Thoracic aorta (tissue), 2 donors: ENCODE measurements around the gene PLOD1. TPM values are rescaled to one million over a fixed set of nuclear protein-coding genes. Genes with fewer than 3 reads are reported as not detected.

ENCODE experiments used
- ATAC-seq: fragments of 150-250 bp; one replicate; pipeline ENCODE4 v1.8.0; 2017; ENCODE audit warnings: low read depth; ENCODE audit not compliant: insufficient number of reproducible peaks, low FRiP score
- DNase-seq: peaks from one replicate; pipeline ENCODE4 v3.0.0-alpha.2; 2020; ENCODE audit warnings: low spot score
- H3K27ac ChIP-seq, 2 donors: fragments of 200-600 bp; sonication (generic); 1 replicate in 1 of 2; 2 replicates in 1 of 2; pipeline ENCODE4 v1.5.1; 2016; ENCODE audit warnings: mild to moderate bottlenecking in 2 of 2, moderate library complexity in 2 of 2
- H3K27me3 ChIP-seq: fragments of 200-600 bp; sonication (generic); replicated peaks from 2 replicates; pipeline ENCODE4 v1.6.0; 2016; ENCODE audit warnings: mild to moderate bottlenecking; ENCODE audit not compliant: insufficient read depth
- H3K36me3 ChIP-seq: fragments of 200-600 bp; sonication (generic); one replicate; pipeline ENCODE4 v1.5.1; 2016
- H3K4me1 ChIP-seq, 2 donors: fragments of 200-600 bp; sonication (generic); 1 replicate in 1 of 2; 2 replicates in 1 of 2; pipeline versions ENCODE4 v1.5.1 to v1.6.0; 2016; ENCODE audit warnings: low read depth in 2 of 2, mild to moderate bottlenecking in 1 of 2; ENCODE audit not compliant: control insufficient read depth in 1 of 2
- H3K4me3 ChIP-seq: fragments of 200-600 bp; sonication (generic); 2 replicates; pipeline ENCODE4 v1.5.1; 2016; ENCODE audit warnings: mild to moderate bottlenecking
- H3K9me3 ChIP-seq: fragments of 200-600 bp; sonication (generic); 2 replicates; pipeline ENCODE4 v1.5.1; 2016
- total RNA-seq, 2 donors: library from RNA; depleted of rRNA; stranded (reverse); fragments of >200 nt; gene quantifications; one replicate each; pipeline versions ENCODE4 v1.1.0 to v1.2.3, GENCODE V29; 2016
- TF ChIP-seq, protein P1 (sequence below): fragments of 200-600 bp; sonication (generic); IDR thresholded peaks from one replicate; pipeline ENCODE4 v1.5.1; 2019; ENCODE audit warnings: antibody characterized with exemption

Gene PLOD1
- total RNA-seq, 2 donors from 2014 or later, result 71.3 to 123 TPM

DNA sequence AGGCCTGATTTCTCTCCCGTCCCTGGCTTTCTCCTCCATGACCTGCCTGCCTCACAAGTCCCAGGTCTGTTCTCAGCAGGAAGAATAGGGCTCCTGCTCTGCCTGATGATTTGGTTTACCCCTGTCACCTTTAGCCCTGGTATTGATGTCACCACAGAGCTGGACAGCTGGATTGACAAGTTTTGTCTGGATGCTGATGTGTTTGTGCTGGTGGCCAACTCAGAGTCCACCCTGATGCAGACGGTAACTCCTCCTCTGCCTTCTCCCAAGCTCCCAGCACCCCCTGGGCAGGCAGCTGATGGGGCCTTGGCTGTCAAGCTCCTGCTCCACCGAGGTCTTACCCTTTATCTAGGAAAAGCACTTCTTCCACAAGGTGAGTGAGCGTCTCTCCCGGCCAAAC is 64.1 kb downstream of the PLOD1 start:
- no peaks in the 10 kb centered on the region for H3K4me1 ChIP-seq
- TF ChIP-seq, protein P1, sequence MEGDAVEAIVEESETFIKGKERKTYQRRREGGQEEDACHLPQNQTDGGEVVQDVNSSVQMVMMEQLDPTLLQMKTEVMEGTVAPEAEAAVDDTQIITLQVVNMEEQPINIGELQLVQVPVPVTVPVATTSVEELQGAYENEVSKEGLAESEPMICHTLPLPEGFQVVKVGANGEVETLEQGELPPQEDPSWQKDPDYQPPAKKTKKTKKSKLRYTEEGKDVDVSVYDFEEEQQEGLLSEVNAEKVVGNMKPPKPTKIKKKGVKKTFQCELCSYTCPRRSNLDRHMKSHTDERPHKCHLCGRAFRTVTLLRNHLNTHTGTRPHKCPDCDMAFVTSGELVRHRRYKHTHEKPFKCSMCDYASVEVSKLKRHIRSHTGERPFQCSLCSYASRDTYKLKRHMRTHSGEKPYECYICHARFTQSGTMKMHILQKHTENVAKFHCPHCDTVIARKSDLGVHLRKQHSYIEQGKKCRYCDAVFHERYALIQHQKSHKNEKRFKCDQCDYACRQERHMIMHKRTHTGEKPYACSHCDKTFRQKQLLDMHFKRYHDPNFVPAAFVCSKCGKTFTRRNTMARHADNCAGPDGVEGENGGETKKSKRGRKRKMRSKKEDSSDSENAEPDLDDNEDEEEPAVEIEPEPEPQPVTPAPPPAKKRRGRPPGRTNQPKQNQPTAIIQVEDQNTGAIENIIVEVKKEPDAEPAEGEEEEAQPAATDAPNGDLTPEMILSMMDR, result no peak
- ATAC-seq, result no peak
- peaks cover 80% of the 10 kb centered on the region for H3K36me3 ChIP-seq
- no peaks in the 10 kb centered on the region for H3K9me3 ChIP-seq
- no peak overlapping the region for H3K4me3 ChIP-seq
- no peaks in the 10 kb centered on the region for H3K27me3 ChIP-seq
- DNase-seq, result no peak
- no peak overlapping the region for H3K27ac ChIP-seq

DNA sequence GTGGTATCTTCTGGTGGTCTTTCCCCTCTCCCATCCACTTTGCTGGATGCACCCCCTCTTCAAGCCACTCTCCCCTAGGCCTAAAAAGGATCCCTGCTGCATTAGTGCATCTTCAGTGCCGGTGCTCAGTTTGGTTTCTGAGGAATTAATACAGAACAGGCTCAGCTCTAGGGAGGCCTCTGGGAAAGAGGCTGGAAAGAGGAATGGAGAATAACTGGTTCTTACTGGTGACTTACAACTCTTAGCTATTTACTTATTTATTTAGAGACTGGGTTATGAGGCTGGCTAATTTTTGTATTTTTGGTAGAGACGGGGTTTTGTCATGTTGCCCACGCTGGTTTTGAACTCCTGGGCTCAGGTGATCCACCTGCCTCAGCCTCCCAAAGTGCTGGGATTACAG is 64.7 kb downstream of the PLOD1 start:
- H3K4me3 ChIP-seq, result no peak overlapping the region
- no peaks in the 10 kb centered on the region for H3K4me1 ChIP-seq
- TF ChIP-seq, protein P1, result no peak
- no peak overlapping the region for H3K27ac ChIP-seq
- no peaks in the 10 kb centered on the region for H3K9me3 ChIP-seq
- no peaks in the 10 kb centered on the region for H3K27me3 ChIP-seq
- ATAC-seq, result no peak
- peaks cover 82% of the 10 kb centered on the region for H3K36me3 ChIP-seq
- DNase-seq, result no peak

DNA sequence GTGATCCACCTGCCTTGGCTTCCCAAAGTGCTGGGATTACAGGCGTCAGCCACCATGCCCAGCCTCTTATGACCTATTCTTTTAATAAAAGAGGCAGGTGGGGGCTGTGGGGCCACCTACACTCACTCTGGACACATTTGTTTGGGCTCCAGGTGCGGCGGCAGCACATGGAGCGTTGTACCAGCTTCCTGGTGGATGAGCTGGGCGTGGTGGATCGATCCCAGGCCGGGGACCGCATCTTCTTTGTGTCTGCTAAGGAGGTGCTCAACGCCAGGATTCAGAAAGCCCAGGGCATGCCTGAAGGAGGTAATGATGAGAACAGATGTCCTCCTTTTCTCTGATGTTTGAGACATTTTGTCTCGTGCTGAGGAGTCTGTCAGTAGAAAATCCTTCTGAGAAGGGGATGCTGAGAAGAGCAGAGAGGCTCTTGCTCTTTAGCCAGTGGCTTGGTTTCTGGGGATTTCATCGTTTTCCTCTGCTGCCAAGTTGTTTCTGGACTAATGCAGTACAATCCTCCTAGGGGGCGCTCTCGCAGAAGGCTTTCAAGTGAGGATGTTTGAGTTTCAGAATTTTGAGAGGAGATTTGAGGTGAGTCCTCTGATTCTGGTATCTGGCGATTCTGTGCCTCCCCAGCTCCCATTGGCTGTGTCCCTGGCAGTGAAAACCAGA is 66.9 kb downstream of the PLOD1 start:
- Histone ChIP-seq H3K27ac (no peak overlapping the region), H3K4me1 (no peaks in the 10 kb centered on the region), H3K4me3 (no peak overlapping the region), H3K9me3 (no peaks in the 10 kb centered on the region), H3K27me3 (no peaks in the 10 kb centered on the region), H3K36me3 (peaks cover 88% of the 10 kb centered on the region)
- TF ChIP-seq, protein P1, result peak; percentile 21
- no peak for DNase-seq
- no peak for ATAC-seq

GRCh38 chr1:12001996-12002493 is 67.5 kb downstream of the PLOD1 start:
- ATAC-seq, result no peak
- Histone ChIP-seq H3K36me3 (peaks cover 93% of the 10 kb centered on the region), H3K27ac (no peak overlapping the region)

DNA sequence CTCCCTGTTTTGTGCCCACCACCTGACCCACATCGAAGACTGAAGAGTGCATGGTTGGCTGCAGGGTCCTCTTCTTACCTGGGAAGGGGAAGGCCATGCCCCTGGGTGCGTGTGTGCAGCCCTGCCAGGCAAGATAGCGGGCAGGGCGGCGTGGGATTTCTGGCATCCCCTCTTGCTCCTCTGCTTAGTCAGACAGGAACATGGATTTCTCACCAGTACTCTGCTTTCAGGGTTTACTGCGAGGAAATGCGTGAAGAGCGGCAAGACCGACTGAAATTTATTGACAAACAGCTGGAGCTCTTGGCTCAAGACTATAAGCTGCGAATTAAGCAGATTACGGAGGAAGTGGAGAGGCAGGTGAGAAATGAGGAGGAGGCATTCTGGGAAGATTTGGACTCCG is 69.2 kb downstream of the PLOD1 start:
- no peak overlapping the region for H3K27ac ChIP-seq
- H3K9me3 ChIP-seq, result no peaks in the 10 kb centered on the region
- ATAC-seq, result no peak
- no peak for DNase-seq
- H3K36me3 ChIP-seq, result peaks cover 84% of the 10 kb centered on the region
- no peaks in the 10 kb centered on the region for H3K27me3 ChIP-seq
- H3K4me3 ChIP-seq, result no peak overlapping the region
- TF ChIP-seq, protein P1, result no peak
- H3K4me1 ChIP-seq, result no peaks in the 10 kb centered on the region

More at GRCh38 chr1:12001996-12002493, 67.5 kb downstream of the PLOD1 start:
- no peaks in the 10 kb centered on the region for H3K9me3 ChIP-seq
- H3K4me1 ChIP-seq, result no peaks in the 10 kb centered on the region
- TF ChIP-seq, protein P1, result no peak
- H3K27me3 ChIP-seq, result no peaks in the 10 kb centered on the region
- no peak for DNase-seq
- H3K4me3 ChIP-seq, result no peak overlapping the region
